GM18951 (cell line): Measurements from ENCODE around the gene DIPK1C.

Experiments used
- POLR2A ChIP-seq: IDR thresholded peaks from 4 replicates; pipeline ENCODE4 v1.6.1; 2011; ENCODE audit warnings: mild to moderate bottlenecking; ENCODE audit not compliant: insufficient read length, insufficient read depth; ENCODE audit errors: extremely low read depth
- in situ Hi-C: fragments of 300-500 bp; cut with MboI; formaldehyde crosslinking; loops from one replicate; pipeline ENCODE4 v1.12.0; 2022; ENCODE audit warnings: low sequenced_read_pairs, mixed read lengths, inconsistent platforms; ENCODE audit not compliant: unreplicated experiment

DIPK1C gene

DNA sequence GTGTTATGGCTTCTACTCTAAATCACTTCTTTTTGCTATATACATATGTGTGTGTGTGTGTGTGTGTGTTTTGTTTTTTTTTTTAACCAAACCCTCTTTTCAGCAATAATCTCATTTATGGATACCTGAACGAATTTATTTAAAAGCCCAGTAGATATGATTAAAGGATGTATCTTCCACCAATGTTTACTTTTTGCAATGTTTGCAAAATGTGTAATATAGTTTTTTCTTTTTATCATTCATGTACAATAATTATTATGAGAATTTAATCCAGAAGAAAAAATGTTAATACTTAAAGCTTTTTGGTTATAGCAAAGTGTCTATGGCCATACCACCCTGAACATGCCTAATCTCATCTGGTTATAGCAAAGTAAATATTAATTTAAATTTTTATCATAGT lies 37.4 kb upstream of the DIPK1C start:
- TF ChIP-seq POLR2A = no peak
- in situ Hi-C loops = no loop called here

DNA sequence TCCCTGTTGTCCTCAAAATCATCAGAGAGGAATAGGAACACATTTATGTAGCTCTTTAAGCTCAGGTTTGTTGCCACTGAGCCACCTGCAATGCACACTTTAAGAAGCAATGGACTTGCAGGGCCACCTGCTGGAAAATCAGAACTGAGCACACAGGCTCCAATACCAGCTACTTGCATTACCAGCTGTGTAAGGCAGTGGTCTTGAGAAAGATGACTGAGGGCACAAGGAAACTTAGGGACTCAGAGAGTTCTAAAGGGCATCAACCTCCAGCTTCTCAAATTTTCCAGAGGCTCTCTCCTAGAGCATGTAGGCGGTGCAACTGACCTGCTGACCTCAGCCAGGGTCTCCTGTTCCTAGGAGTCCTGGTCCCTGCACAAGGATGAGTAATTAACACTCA lies 36.6 kb upstream of the DIPK1C start:
- in situ Hi-C loops = no loop called here
- TF ChIP-seq POLR2A = no peak

DNA sequence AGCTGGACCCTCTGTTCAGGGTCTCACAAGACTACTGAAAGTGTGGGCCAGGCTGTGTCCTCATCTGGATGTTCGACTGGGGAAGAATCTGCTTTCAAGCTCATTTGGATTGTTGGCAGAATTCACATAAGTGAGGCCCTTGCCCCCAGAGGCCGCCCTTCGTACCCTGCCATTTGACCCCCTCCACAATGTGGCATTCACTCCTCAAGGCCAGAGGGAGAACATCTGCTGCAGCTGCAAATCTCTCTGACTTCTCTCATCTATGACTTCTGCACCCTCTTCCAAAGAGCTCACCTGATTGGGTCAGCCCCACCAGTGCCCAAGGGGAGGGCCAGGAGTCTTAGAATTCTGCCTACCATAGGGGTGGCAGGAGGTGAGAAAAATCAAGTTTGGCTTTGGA lies 35.2 kb upstream of the DIPK1C start:
- in situ Hi-C loops = no loop called here
- TF ChIP-seq POLR2A = no peak

DNA sequence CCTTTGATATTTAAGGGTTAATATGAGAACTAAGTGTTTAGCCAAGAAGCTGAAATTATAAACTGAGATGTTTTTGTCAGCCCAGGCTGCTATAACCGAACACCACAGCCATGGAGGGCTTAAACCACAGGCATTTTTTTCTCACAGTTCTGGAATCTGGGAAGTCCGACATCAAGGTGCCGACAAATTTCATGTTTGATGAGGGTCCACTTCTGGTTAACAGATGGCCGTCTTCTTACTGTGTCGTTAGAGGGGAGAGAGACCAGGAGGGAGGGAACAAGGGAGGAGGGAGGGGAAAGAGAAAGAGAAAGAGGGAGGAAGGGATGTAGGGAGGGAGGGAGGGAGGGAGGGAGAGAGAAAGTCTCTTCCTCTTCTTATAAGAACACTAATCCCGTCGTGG lies 32.6 kb upstream of the DIPK1C start:
- in situ Hi-C loops = no loop called here
- TF ChIP-seq POLR2A = no peak

DNA sequence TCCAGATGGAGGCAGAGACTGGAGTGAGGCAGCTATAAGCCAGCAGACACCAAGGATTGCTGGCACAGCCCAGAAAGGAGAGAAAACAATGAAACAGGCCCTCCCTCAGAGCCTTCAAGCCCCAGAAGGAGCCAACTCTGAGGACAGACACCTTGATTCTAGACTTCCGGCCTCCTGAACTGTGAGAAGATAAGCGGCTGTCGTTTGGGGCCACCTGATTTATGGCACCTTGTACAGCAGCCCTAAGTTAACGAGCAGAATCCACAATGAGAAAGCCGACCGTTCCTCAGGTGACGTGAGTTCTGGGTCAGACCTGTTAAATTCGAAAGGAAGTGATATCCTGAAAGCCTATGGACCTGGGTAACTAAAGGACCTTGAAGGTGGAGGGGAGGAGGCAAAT lies 31.8 kb upstream of the DIPK1C start:
- TF ChIP-seq POLR2A = no peak
- in situ Hi-C loops = no loop called here

DNA sequence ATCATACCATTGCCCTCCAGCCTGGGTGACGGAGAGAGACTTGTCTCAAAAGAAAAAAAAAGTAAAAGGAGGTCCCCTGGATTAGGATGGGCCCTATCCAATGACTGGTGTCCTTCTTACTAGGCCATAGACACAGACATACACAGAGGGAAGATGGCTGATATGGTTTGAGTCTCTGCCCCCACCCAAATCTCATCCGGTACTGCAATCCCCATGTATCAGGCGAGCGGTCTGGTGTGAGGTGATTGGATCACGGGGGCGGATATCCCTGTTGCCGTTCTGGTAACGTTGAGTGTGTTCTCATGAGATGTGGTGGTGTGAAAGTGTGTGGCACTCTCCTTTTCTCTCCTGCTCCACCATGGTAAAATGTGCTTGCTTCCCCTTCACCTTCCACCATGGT lies 31.2 kb upstream of the DIPK1C start:
- in situ Hi-C loops = no loop called here

DNA sequence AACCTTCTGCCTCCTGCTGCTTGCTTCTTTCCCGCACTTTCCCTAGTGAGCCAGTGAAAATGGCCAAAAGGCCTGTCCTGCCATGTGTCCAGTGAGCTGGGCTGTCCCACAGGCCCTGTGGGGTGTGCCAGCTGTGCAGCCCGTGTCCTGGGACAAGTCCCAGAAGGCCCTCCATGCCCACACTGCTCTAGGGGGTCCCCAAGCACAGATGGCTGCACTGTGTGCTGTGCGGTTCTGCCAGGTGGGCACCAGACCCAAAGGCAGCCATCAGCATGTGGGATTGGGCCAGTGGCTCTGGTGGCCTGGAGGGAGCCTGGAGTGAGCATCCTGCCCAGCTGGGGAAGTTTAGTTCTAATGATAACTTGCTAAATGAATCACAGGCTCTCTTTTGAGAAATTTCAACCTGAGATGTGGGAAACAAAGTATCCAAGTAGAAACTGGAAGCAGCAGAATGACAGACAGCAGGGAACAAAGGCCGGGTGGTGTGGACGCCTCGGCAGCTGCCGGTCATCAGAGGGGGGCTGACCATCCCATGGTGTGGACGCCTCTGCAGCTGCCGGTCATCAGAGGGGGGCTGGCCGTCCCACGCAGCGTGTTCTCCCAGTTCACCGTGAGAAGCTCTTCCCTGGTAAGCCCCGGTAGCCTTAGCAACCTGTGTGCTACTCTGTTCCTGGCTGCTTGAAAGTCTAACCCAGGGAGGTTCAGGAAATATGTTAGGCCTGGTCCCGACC lies 29.2 kb upstream of the DIPK1C start:
- TF ChIP-seq POLR2A = no peak
- in situ Hi-C loops = no loop called here

More for the DNA sequence above, 31.2 kb upstream of the DIPK1C start:
- no peak for TF ChIP-seq POLR2A

DNA sequence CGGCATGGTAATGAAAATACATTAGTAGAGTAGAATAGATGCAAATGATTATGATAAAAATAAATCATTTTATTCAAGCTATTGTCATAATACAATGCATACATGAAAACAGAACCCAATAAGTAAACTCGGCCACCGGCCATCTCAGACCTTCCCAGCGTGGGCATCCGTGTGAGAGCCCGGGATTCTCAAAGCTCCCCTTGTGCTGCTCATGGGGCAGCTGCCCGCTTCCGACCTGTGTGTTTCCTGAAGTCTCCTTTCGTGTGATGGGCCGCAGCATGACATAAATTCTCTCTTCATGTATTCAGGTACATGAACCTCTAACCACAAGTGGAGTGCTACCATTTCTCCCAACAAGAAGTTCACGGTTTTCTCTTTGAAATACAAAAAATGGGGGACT lies 25.6 kb upstream of the DIPK1C start:
- no peak for TF ChIP-seq POLR2A
- in situ Hi-C loops = no loop called here

DNA sequence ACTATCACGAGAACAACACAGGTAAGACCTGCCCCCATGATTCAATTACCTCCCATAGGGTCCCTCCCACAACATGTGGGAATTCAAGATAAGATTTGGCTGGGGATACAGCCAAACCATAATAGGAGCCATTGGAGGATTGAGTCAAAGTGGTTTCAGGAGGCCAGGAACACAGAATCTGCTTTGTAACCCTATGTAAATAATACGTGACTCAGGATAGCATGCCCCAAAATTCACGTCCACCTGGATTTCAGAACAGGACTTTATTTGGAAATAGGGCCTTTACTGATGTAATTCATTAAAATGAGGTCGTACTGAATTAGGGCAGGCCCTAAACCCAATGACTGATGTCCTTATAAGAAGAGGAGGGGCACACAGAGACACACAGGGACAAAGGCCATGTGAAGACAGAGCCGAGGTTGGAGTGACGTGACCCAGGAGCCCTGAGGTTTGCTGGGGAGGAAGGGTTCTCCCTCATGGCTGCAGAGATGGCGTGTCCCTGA lies 23.1 kb upstream of the DIPK1C start:
- in situ Hi-C loops = no loop called here
- no peak for TF ChIP-seq POLR2A

DNA sequence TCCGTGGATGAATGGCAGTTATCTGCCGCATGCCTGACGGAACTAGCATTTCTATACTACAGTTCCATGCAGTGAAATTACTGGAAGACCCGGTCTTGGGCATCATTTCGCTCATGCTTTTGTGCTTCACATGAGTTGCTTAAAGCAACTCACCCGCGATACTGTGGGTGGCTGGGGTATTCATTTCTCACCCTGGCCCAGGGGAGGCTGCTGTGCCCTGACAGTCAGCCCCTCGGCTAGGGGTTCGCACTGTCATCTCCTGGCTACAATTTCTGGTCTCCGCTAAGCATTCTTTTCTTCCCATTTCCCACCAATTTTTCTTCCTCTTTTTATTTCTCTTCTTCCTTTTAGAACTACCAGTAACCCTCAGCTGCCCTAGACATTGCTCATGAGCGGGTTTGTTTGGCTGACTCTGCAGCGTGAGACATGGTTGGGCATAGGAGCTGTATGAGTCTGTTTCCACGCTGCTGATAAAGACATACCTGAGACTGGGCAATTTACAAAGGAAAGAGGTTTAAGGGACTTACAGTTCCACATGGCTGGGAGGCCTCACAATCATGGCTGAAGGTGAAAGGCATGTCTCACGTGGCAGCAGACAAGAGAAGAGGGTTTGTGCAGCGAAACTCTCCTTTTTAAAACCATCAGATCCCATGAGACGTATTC lies 22.5 kb upstream of the DIPK1C start:
- in situ Hi-C loops = no loop called here
- no peak for TF ChIP-seq POLR2A

DNA sequence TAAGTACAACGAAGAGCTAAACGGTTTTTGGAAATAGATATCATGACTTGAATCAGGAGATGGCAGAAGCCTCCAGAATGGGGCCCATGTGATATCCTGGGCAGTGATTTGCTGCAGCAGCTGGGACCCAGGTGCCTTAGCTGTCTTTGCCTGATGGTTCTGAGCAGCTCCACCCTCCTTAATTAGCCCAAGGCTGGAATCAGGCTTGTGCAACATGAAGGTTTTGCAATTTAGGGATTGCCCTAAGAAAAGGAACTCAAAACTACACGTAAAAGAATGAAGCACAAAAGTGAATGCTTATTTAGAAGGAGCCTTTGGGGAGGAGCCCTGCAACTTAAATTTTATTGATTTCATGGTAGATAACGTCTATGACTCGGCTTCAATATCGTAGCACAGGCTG lies 21.8 kb upstream of the DIPK1C start:
- TF ChIP-seq POLR2A = no peak
- in situ Hi-C loops = no loop called here

DNA sequence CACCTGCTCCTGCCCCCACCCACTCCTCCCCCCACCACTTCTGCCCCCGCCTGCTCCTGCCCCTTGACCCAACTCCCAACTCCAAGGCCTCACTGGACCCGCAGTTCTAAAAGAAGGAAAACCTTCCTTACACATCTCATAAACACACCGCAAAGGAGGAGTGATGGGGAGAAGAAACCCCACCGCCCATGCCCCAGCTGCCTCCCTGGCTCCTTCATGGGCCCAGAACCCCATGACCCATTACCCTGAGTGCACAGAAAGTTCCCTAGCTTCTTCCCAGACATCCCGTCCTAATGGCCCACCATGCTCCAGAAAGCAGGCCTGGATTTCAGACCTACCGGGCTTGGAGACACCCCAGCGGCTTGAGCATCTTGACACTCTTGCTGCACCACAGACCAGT lies 21.2 kb upstream of the DIPK1C start:
- TF ChIP-seq POLR2A = no peak
- in situ Hi-C loops = no loop called here

DNA sequence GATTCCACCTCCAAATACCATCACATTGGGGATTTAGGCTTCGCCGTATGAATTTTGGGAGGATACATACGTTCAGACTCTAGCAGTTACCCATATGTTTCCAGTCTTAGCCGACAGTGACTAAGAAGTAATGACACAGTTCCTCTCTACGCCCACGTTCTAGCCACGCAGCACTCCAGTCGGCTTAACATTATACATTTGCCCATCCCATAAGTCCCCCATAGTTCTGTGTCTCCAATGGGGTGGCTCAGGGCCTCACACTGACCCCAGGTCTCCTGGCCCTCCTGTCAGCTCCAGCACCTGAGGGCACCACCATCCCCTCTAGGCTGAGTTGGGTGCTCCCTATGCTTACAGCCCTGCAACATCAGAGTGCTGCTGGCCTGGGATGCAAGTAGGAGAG lies 20.7 kb upstream of the DIPK1C start:
- TF ChIP-seq POLR2A = no peak
- in situ Hi-C loops = no loop called here

DNA sequence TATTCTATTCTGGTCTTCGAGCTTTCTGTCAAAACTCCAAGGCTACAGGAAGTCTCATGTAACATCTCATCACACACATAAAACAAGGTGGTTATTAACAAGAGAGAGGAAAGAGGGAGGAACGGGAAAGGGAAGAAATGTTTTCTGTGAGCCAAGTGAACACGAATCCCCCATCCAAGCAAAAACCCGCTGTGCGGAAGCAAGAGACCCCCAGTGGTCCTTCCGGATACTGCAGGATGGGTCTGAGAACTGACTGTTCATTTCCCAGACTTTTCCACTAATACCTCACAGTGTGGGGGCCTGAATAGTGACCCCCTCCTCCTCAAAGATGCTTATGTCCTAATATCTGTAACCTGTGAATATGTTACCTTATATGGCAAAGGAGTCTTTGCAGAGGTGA lies 19.0 kb upstream of the DIPK1C start:
- TF ChIP-seq POLR2A = no peak
- in situ Hi-C loops = no loop called here
